ENCODE data around the gene PHAF1.

The PHAF1 gene

DNA sequence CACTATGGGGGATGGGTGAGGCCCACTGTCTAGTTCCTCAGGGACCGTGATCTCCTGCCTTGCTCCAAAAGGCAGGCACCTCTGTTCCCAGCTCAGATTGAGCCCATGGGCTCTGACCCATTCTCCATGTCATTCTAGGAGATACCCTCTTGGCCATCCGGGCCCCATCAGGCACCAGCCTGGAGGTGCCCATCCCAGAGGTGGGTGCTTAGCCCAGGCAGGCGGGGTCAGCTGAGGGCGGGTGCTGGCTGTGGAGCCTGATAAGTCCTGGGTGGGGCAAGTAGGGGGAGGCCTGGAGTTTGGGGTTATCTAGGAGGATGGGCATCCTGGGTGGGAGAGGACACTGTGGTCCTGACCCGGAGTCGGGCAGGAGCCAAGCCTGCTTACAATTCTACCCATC, 84.5 kb downstream of the PHAF1 start:
- no peak for ATAC-seq
- TF ChIP-seq GLIS3 (CRISPR knock-in tag; IDR thresholded peaks at IDR 0.05) (no peak), ESRRG (CRISPR knock-in tag; IDR thresholded peaks at IDR 0.05) (no peak), ZFP3 (CRISPR knock-in tag; IDR thresholded peaks at IDR 0.05) (no peak), PPARA (CRISPR knock-in tag; IDR thresholded peaks at IDR 0.05; ENCODE audit: borderline replicate concordance) (no peak), TOX (CRISPR knock-in tag; IDR thresholded peaks at IDR 0.05; ENCODE audit: borderline replicate concordance) (no peak), TCF4 (CRISPR knock-in tag; IDR thresholded peaks at IDR 0.05; ENCODE audit: borderline replicate concordance) (no peak), ZNF8 (CRISPR knock-in tag; IDR thresholded peaks at IDR 0.05) (no peak), ARNTL (CRISPR knock-in tag; IDR thresholded peaks at IDR 0.05; ENCODE audit: borderline replicate concordance, low read depth) (no peak), SNAI2 (CRISPR knock-in tag; IDR thresholded peaks at IDR 0.05) (no peak), RARB (CRISPR knock-in tag; IDR thresholded peaks at IDR 0.05) (no peak)
- TF ChIP-seq, protein P1, sequence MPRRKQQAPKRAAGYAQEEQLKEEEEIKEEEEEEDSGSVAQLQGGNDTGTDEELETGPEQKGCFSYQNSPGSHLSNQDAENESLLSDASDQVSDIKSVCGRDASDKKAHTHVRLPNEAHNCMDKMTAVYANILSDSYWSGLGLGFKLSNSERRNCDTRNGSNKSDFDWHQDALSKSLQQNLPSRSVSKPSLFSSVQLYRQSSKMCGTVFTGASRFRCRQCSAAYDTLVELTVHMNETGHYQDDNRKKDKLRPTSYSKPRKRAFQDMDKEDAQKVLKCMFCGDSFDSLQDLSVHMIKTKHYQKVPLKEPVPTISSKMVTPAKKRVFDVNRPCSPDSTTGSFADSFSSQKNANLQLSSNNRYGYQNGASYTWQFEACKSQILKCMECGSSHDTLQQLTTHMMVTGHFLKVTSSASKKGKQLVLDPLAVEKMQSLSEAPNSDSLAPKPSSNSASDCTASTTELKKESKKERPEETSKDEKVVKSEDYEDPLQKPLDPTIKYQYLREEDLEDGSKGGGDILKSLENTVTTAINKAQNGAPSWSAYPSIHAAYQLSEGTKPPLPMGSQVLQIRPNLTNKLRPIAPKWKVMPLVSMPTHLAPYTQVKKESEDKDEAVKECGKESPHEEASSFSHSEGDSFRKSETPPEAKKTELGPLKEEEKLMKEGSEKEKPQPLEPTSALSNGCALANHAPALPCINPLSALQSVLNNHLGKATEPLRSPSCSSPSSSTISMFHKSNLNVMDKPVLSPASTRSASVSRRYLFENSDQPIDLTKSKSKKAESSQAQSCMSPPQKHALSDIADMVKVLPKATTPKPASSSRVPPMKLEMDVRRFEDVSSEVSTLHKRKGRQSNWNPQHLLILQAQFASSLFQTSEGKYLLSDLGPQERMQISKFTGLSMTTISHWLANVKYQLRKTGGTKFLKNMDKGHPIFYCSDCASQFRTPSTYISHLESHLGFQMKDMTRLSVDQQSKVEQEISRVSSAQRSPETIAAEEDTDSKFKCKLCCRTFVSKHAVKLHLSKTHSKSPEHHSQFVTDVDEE (CRISPR knock-in tag; IDR thresholded peaks at IDR 0.05): no peak
- TF ChIP-seq, protein P2, sequence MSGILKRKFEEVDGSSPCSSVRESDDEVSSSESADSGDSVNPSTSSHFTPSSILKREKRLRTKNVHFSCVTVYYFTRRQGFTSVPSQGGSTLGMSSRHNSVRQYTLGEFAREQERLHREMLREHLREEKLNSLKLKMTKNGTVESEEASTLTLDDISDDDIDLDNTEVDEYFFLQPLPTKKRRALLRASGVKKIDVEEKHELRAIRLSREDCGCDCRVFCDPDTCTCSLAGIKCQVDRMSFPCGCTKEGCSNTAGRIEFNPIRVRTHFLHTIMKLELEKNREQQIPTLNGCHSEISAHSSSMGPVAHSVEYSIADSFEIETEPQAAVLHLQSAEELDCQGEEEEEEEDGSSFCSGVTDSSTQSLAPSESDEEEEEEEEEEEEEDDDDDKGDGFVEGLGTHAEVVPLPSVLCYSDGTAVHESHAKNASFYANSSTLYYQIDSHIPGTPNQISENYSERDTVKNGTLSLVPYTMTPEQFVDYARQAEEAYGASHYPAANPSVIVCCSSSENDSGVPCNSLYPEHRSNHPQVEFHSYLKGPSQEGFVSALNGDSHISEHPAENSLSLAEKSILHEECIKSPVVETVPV (CRISPR knock-in tag; IDR thresholded peaks at IDR 0.05): no peak
- TF ChIP-seq, protein P3, sequence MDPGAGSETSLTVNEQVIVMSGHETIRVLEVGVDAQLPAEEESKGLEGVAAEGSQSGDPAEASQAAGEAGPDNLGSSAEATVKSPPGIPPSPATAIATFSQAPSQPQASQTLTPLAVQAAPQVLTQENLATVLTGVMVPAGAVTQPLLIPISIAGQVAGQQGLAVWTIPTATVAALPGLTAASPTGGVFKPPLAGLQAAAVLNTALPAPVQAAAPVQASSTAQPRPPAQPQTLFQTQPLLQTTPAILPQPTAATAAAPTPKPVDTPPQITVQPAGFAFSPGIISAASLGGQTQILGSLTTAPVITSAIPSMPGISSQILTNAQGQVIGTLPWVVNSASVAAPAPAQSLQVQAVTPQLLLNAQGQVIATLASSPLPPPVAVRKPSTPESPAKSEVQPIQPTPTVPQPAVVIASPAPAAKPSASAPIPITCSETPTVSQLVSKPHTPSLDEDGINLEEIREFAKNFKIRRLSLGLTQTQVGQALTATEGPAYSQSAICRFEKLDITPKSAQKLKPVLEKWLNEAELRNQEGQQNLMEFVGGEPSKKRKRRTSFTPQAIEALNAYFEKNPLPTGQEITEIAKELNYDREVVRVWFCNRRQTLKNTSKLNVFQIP (CRISPR knock-in tag; IDR thresholded peaks at IDR 0.05; ENCODE audit: borderline replicate concordance, low read depth): no peak

DNA sequence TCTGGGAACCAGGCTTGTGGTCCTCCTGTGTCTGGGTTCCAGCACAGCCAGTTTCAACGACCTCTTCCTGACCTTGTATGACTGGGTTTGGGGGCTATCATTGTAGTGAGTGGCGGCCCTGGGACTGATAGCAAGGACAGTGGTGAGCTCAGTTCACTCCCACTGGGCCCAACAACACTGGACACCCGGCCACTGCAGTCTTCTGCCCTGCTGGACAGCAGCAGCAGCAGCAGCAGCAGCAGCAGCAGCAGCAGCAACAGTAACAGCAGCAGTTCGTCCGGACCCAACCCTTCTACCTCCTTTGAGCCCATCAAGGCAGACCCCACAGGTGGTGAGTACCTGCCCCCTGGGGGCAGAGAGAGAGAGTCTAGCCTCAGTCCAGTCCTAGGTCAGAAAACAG, 85.9 kb downstream of the PHAF1 start:
- no peak for ATAC-seq

More for the DNA sequence above, 85.9 kb downstream of the PHAF1 start:
- no peak for TF ChIP-seq SNAI2 (CRISPR knock-in tag; IDR thresholded peaks at IDR 0.05)
- no peak for TF ChIP-seq CSDC2 (CRISPR knock-in tag; IDR thresholded peaks at IDR 0.05)
- no peak for TF ChIP-seq OSR1 (CRISPR knock-in tag; IDR thresholded peaks at IDR 0.05)
- TF ChIP-seq, protein P1 (CRISPR knock-in tag; IDR thresholded peaks at IDR 0.05): no peak
- TF ChIP-seq ZFP3 (CRISPR knock-in tag; IDR thresholded peaks at IDR 0.05): no peak
- no peak for TF ChIP-seq ZNF70 (CRISPR knock-in tag; IDR thresholded peaks at IDR 0.05)
- TF ChIP-seq ESRRG (CRISPR knock-in tag; IDR thresholded peaks at IDR 0.05): no peak
- TF ChIP-seq, protein P2 (CRISPR knock-in tag; IDR thresholded peaks at IDR 0.05): no peak
- TF ChIP-seq TCF4 (CRISPR knock-in tag; IDR thresholded peaks at IDR 0.05; ENCODE audit: borderline replicate concordance): no peak
- no peak for TF ChIP-seq ZFP30 (CRISPR knock-in tag; IDR thresholded peaks at IDR 0.05)
- no peak for TF ChIP-seq BACH2 (CRISPR knock-in tag; IDR thresholded peaks at IDR 0.05; ENCODE audit: borderline replicate concordance)
- no peak for TF ChIP-seq PPARA (CRISPR knock-in tag; IDR thresholded peaks at IDR 0.05; ENCODE audit: borderline replicate concordance)
- no peak for TF ChIP-seq ISL1 (CRISPR knock-in tag; IDR thresholded peaks at IDR 0.05)
- TF ChIP-seq RARB (CRISPR knock-in tag; IDR thresholded peaks at IDR 0.05): no peak
- TF ChIP-seq ARNTL (CRISPR knock-in tag; IDR thresholded peaks at IDR 0.05; ENCODE audit: borderline replicate concordance, low read depth): no peak
- no peak for TF ChIP-seq ZNF8 (CRISPR knock-in tag; IDR thresholded peaks at IDR 0.05)
- no peak for TF ChIP-seq PATZ1 (CRISPR knock-in tag; IDR thresholded peaks at IDR 0.05; ENCODE audit: borderline replicate concordance)
- TF ChIP-seq, protein P4, sequence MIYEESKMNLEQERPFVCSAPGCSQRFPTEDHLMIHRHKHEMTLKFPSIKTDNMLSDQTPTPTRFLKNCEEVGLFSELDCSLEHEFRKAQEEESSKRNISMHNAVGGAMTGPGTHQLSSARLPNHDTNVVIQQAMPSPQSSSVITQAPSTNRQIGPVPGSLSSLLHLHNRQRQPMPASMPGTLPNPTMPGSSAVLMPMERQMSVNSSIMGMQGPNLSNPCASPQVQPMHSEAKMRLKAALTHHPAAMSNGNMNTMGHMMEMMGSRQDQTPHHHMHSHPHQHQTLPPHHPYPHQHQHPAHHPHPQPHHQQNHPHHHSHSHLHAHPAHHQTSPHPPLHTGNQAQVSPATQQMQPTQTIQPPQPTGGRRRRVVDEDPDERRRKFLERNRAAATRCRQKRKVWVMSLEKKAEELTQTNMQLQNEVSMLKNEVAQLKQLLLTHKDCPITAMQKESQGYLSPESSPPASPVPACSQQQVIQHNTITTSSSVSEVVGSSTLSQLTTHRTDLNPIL (CRISPR knock-in tag; IDR thresholded peaks at IDR 0.05; ENCODE audit: low read depth): no peak
- no peak for TF ChIP-seq ZC3H10 (CRISPR knock-in tag; IDR thresholded peaks at IDR 0.05)
- TF ChIP-seq, protein P3 (CRISPR knock-in tag; IDR thresholded peaks at IDR 0.05; ENCODE audit: borderline replicate concordance, low read depth): no peak
